Left lung (tissue), 10 donors: ENCODE measurements around the gene HEATR1. TPM values are rescaled to one million over a fixed set of nuclear protein-coding genes. Genes with fewer than 3 reads are reported as not detected.
"Not testable (repeated sequence)": the region's sequence is repeated elsewhere in the genome, so short reads cannot be mapped to it uniquely, and the experiment has no call there.

Experiments
- ATAC-seq: fragments of 200-7000 bp; cut with Tn5 transposase; one replicate; pipeline ENCODE4 v1.9.1; 2020; ENCODE audit warnings: moderate library complexity
- DNase-seq, 4 donors: peaks; one replicate each; pipeline ENCODE4 v3.0.0-alpha.2; 2013 to 2020
- H3K27ac ChIP-seq, 2 donors: fragments of 200-600 bp; sonication (generic) in 1 of 2; one replicate each; pipeline versions ENCODE4 v1.5.0 to v1.8.0; 2020 to 2021
- H3K27me3 ChIP-seq, 2 donors: fragments of 200-600 bp; sonication (generic) in 1 of 2; one replicate each; pipeline versions ENCODE4 v1.5.0 to v1.8.0; 2020 to 2021
- H3K36me3 ChIP-seq, 2 donors: fragments of 200-600 bp; sonication (generic) in 1 of 2; one replicate each; pipeline versions ENCODE4 v1.5.0 to v1.8.0; 2020 to 2021
- H3K4me1 ChIP-seq, 2 donors: fragments of 200-600 bp; one replicate each; pipeline ENCODE4 v1.8.0; 2021
- H3K4me3 ChIP-seq, 2 donors: fragments of 200-600 bp; sonication (generic) in 1 of 2; one replicate each; pipeline versions ENCODE4 v1.5.0 to v1.8.0; 2020 to 2021; ENCODE audit warnings: mild to moderate bottlenecking in 1 of 2
- H3K9me3 ChIP-seq, 2 donors: fragments of 200-600 bp; sonication (generic) in 1 of 2; one replicate each; pipeline versions ENCODE4 v1.5.0 to v1.8.0; 2020 to 2021
- CTCF ChIP-seq, 2 donors: fragments of 200-600 bp; sonication (generic) in 1 of 2; IDR thresholded peaks; one replicate each; pipeline versions ENCODE4 v1.5.0 to v1.8.0; 2021; ENCODE audit warnings: antibody characterized with exemption in 2 of 2
- intact Hi-C, 2 donors: fragments of 100-400 bp; cut with DNase I; formaldehyde crosslinking; loops; one replicate each; pipeline versions ENCODE4 v1.11.2 to v1.14.2; 2022
- polyA plus RNA-seq, 6 donors: library from polyadenylated mRNA; unstranded; fragments of 120-200 nt; gene quantifications; one replicate each; pipeline ENCODE4 v1.2.1, GENCODE V29; 2013; ENCODE audit not compliant: insufficient read length in 6 of 6
- total RNA-seq, 2 donors: library from RNA; stranded (reverse); fragmentation: NEBNext Ultra II Directional; extraction: Animal tissue kit (Norgen Biotek cat#: 25700); gene quantifications; one replicate each; pipeline ENCODE4 v1.2.1, GENCODE V29; 2021
- donor health status: DM: no; HTN: yes; CAD: no.
- donor health status: DM: no; HTN: no; CAD: no.

Gene HEATR1
- total and polyA plus RNA-seq, 8 donors = 21.1 to 36.2 (median 32.5) TPM

- Histone ChIP-seq H3K4me3 (no peak overlapping the region), H3K4me1 (no peaks in the 10 kb centered on the region), H3K27me3 (peaks cover 0 to 11% of the 10 kb centered on the region in 2 donors), H3K27ac (no peak overlapping the region), H3K36me3 (no peaks in the 10 kb centered on the region), H3K9me3 (peaks cover 0 to 15% of the 10 kb centered on the region in 2 donors)
- DNase-seq (no peak), ATAC-seq (no peak)
- no peak for TF ChIP-seq CTCF (IDR thresholded peaks at IDR 0.05)
- intact Hi-C loops = no loop called here
These were observed 15.1 kb upstream of the HEATR1 start for GRCh38 chr1:236619398-236619797.

GRCh38 chr1:236618507-236618906 lies 14.2 kb upstream of the HEATR1 start:
- no peak overlapping the region for H3K27ac ChIP-seq
- H3K27me3 ChIP-seq = peaks cover 0 to 9% of the 10 kb centered on the region in 2 donors
- peaks cover 0 to 15% of the 10 kb centered on the region in 2 donors for H3K9me3 ChIP-seq
- ATAC-seq (no peak), DNase-seq (no peak)
- H3K4me1 ChIP-seq = no peaks in the 10 kb centered on the region
- intact Hi-C loops = no loop called here
- TF ChIP-seq CTCF (IDR thresholded peaks at IDR 0.05) = no peak
- H3K36me3 ChIP-seq = no peaks in the 10 kb centered on the region
- H3K4me3 ChIP-seq = no peak overlapping the region

DNA sequence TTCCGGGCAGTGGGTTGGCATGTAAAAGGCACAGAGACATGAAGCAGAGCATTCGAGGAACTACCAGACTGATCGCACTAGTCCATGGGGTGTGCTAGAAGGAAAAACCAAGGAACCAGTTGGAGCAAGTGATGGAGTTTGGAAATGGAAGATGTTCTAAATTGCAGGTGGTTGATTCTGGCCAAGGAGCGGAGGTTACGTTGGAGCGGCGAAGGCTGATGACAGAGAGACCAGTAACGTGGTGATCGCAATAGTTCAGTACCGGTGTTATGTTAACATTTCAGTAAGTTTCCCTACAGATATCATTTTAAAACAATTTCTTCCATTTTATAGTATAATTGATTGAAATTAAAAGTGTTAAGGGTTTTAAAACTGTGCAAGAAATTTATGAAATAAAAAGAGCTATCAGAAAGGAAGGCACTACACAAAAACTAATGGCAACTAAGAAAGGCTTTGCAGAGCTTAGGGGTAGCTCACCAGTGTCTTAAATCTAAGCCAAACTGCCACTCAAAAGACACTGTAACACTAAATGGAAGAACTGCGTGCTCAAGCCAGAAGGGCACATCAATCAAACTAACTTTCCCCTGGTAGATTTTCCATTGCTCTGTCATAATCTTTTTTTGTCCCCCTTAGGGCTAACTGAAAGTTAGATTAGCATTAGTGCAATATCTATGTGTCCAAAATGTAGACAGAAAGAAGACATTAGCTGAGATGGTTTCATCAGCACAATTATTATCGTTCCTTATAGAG lies 11.3 kb upstream of the HEATR1 start:
- Histone ChIP-seq H3K4me3 (no peak overlapping the region), H3K4me1 (no peaks in the 10 kb centered on the region), H3K27ac (no peak overlapping the region), H3K36me3 (no peaks in the 10 kb centered on the region), H3K27me3 (peaks cover 4 to 18% of the 10 kb centered on the region in 2 donors), H3K9me3 (no peaks in the 10 kb centered on the region)
- TF ChIP-seq CTCF (IDR thresholded peaks at IDR 0.05) = no peak
- ATAC-seq (no peak), DNase-seq (no peak)
- intact Hi-C loops = no loop called here

- Histone ChIP-seq H3K36me3 (no peaks in the 10 kb centered on the region), H3K4me3 (no peak overlapping the region), H3K27ac (no peak overlapping the region), H3K9me3 (no peaks in the 10 kb centered on the region), H3K27me3 (peaks cover 4 to 46% of the 10 kb centered on the region in 2 donors), H3K4me1 (no peaks in the 10 kb centered on the region)
- intact Hi-C loops = no loop called here
- ATAC-seq (no peak), DNase-seq (no peak)
- no peak for TF ChIP-seq CTCF (IDR thresholded peaks at IDR 0.05)
These were observed 8.0 kb upstream of the HEATR1 start for GRCh38 chr1:236612349-236612748.

DNA sequence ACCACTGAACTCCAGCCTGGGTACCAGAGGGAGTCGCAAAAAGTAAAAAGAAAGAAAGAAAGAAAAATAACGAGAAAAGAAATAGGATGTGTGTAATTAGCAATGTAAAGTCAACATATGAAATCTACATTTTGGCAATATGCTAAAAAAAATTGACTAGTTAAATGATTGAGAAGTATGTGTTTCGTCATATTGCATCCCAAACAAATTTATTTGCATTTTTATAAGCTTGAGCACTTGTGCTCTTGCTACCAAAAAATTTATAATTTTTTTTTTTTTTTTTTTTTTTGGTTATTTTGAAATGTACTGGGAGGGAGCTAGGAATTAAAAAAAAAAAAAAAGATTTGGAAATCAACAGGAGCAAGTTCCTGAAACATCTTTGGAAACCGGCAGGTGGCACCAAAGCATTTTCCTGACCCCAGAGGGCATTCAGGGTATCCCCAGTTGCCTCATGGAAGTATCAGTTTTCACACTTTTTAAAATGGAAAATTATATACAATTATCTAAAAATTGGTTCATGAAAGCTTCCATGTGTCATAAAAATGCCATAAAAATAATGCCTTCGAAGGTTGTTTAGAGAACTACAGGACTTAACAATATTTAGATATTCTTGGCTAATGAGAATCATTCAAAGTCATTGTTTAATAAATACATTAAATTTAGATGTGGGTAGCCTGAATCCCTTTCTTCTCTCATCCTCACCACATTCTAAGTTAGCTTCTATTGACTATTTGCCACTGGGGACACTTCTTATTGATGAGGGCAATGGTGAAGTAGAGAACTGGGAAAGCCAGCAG lies 4.8 kb upstream of the HEATR1 start:
- H3K4me1 ChIP-seq = no peaks in the 10 kb centered on the region
- TF ChIP-seq CTCF (IDR thresholded peaks at IDR 0.05) = peak; percentile 38 to 53
- H3K36me3 ChIP-seq = no peaks in the 10 kb centered on the region
- H3K27me3 ChIP-seq = peaks cover 4 to 46% of the 10 kb centered on the region in 2 donors
- no peak overlapping the region for H3K4me3 ChIP-seq
- peak in 3 of 4 donors; percentile 34 to 71 (median 45) for DNase-seq
- ATAC-seq = no peak
- intact Hi-C loops = no loop called here
- H3K27ac ChIP-seq = no peak overlapping the region
- H3K9me3 ChIP-seq = no peaks in the 10 kb centered on the region

- Histone ChIP-seq H3K27me3 (peaks cover 4 to 46% of the 10 kb centered on the region in 2 donors), H3K4me1 (peaks cover 0 to 12% of the 10 kb centered on the region in 2 donors)
- H3K36me3 ChIP-seq, H3K4me3 ChIP-seq, H3K9me3 ChIP-seq, intact Hi-C loops, H3K27ac ChIP-seq, ATAC-seq: not testable (repeated sequence)
- DNase-seq = peak in 1 of 4 donors; percentile 61
These were observed 3.3 kb upstream of the HEATR1 start for GRCh38 chr1:236607597-236607996.
